Activated naive CD4-positive, alpha-beta T cell treated with anti-CD3 and anti-CD28 coated beads for 36 hours (primary cell): ENCODE measurements around the gene NR2F6. TPM values are rescaled to one million over a fixed set of nuclear protein-coding genes. Genes with fewer than 3 reads are reported as not detected.

Source experiments
- total RNA-seq, 2 experiments: library from RNA; stranded (reverse); gene quantifications; one replicate each; pipeline ENCODE4 v1.2.3, GENCODE V29; 2021

Gene NR2F6
- total RNA-seq, 2 experiments from 2014 or later, result 5.3 to 6.0 TPM

Other genes with a start within 250 kb of the NR2F6 start
- under 1 TPM; 0.41 to 0.44 TPM for gene CPAMD8, start 219.1 kb downstream of the NR2F6 start, total RNA-seq
- gene HAUS8, start 170.5 kb downstream of the NR2F6 start, total RNA-seq, result 10 to 100 TPM; 47.3 to 48.8 TPM
- 10 to 100 TPM; 73.1 to 78.6 TPM for gene MYO9B, start 170.1 kb downstream of the NR2F6 start, total RNA-seq
- gene USE1, start 30.6 kb downstream of the NR2F6 start, total RNA-seq, result 10 to 100 TPM; 24.7 to 25.3 TPM
- 1 to 10 TPM; 8.7 to 9.3 TPM for gene OCEL1, start 19.7 kb downstream of the NR2F6 start, total RNA-seq
- under 1 TPM in 1 of 2 experiments, not detected in 1; 0.20 TPM for gene USHBP1, start 18.8 kb upstream of the NR2F6 start, total RNA-seq
- gene BABAM1, start 21.5 kb upstream of the NR2F6 start, total RNA-seq, result 100 to 1,000 TPM; 108 to 109 TPM
- gene ANKLE1, start 36.0 kb upstream of the NR2F6 start, total RNA-seq, result 1 to 10 TPM; 8.6 to 8.8 TPM
- gene ABHD8, start 57.5 kb upstream of the NR2F6 start, total RNA-seq, result 1 to 10 TPM; 4.1 to 4.4 TPM
- 10 to 100 TPM; 84.2 to 92.2 TPM for gene MRPL34, start 60.0 kb upstream of the NR2F6 start, total RNA-seq
- gene DDA1, start 63.6 kb upstream of the NR2F6 start, total RNA-seq, result 10 to 100 TPM; 26.2 to 28.6 TPM
- 1 to 10 TPM; 3.4 to 3.8 TPM for gene ANO8, start 88.9 kb upstream of the NR2F6 start, total RNA-seq
- gene GTPBP3, start 91.6 kb upstream of the NR2F6 start, total RNA-seq, result 10 to 100 TPM; 36.8 to 45.7 TPM
- gene PLVAP, start 131.4 kb upstream of the NR2F6 start, total RNA-seq, result not detected
- gene CCDC194, start 148.3 kb upstream of the NR2F6 start, total RNA-seq, result under 1 TPM; 0.83 to 0.89 TPM
- 100 to 1,000 TPM; 117 to 121 TPM for gene BST2, start 159.7 kb upstream of the NR2F6 start, total RNA-seq
- 10 to 100 TPM; 29.3 to 32.1 TPM for gene MVB12A, start 174.1 kb upstream of the NR2F6 start, total RNA-seq
- not detected for gene TMEM221, start 202.7 kb upstream of the NR2F6 start, total RNA-seq
- not detected for gene NXNL1, start 215.0 kb upstream of the NR2F6 start, total RNA-seq
- gene SLC27A1, start 224.6 kb upstream of the NR2F6 start, total RNA-seq, result 1 to 10 TPM; 1.2 to 1.7 TPM